ENCODE results near the gene GABRG3.

Gene GABRG3

GRCh38 chr15:27057904-27058645, 87.1 kb downstream of the GABRG3 start:
- H3K36me3 ChIP-seq (replicated peaks): no peaks in the 10 kb centered on the region
- TF ChIP-seq CTCF (IDR thresholded peaks at IDR 0.05; ENCODE audit: low read depth, low read length, missing control alignments): no peak
- no peak for DNase-seq

GRCh38 chr15:27058939-27059338, 88.0 kb downstream of the GABRG3 start:
- in situ Hi-C loops (cut with HindIII; ENCODE audit: low pct_ligation_motif_present, low sequenced_read_pairs): no loop called here
- Histone ChIP-seq H3K27me3 (replicated peaks) (no peaks in the 10 kb centered on the region), H3K36me3 (replicated peaks) (no peaks in the 10 kb centered on the region), H3K4me3 (ENCODE audit: low read depth, low read length) (no peak overlapping the region), H3K27ac (no peak overlapping the region)
- DNase-seq: no peak
- no peak for TF ChIP-seq CTCF (IDR thresholded peaks at IDR 0.05; ENCODE audit: low read depth, low read length, missing control alignments)

More at GRCh38 chr15:27057904-27058645, 87.1 kb downstream of the GABRG3 start:
- Histone ChIP-seq H3K4me3 (ENCODE audit: low read depth, low read length) (no peak overlapping the region), H3K27me3 (replicated peaks) (no peaks in the 10 kb centered on the region), H3K27ac (no peak overlapping the region)
- in situ Hi-C loops (cut with HindIII; ENCODE audit: low pct_ligation_motif_present, low sequenced_read_pairs): no loop called here

- H3K27ac ChIP-seq: no peak overlapping the region
- peak; percentile 33 for DNase-seq
- in situ Hi-C loops (cut with HindIII; ENCODE audit: low pct_ligation_motif_present, low sequenced_read_pairs): no loop called here
- no peaks in the 10 kb centered on the region for H3K36me3 ChIP-seq (replicated peaks)
- H3K27me3 ChIP-seq (replicated peaks): no peaks in the 10 kb centered on the region
- H3K4me3 ChIP-seq (ENCODE audit: low read depth, low read length): no peak overlapping the region
- TF ChIP-seq CTCF (IDR thresholded peaks at IDR 0.05; ENCODE audit: low read depth, low read length, missing control alignments): peak; percentile 66
Observed at GRCh38 chr15:27059610-27060202, 88.7 kb downstream of the GABRG3 start.

GRCh38 chr15:27061739-27062138, 90.8 kb downstream of the GABRG3 start:
- in situ Hi-C loops (cut with HindIII; ENCODE audit: low pct_ligation_motif_present, low sequenced_read_pairs): no loop called here
- H3K27me3 ChIP-seq (replicated peaks): no peaks in the 10 kb centered on the region

GRCh38 chr15:27062951-27063350, 92.0 kb downstream of the GABRG3 start:
- DNase-seq: no peak
- H3K36me3 ChIP-seq (replicated peaks): no peaks in the 10 kb centered on the region
- TF ChIP-seq CTCF (IDR thresholded peaks at IDR 0.05; ENCODE audit: low read depth, low read length, missing control alignments): no peak
- H3K27me3 ChIP-seq (replicated peaks): no peaks in the 10 kb centered on the region
- in situ Hi-C loops (cut with HindIII; ENCODE audit: low pct_ligation_motif_present, low sequenced_read_pairs): no loop called here
- H3K4me3 ChIP-seq (ENCODE audit: low read depth, low read length): no peak overlapping the region
- no peak overlapping the region for H3K27ac ChIP-seq

More at GRCh38 chr15:27061739-27062138, 90.8 kb downstream of the GABRG3 start:
- no peak overlapping the region for H3K4me3 ChIP-seq (ENCODE audit: low read depth, low read length)
- no peak for DNase-seq
- TF ChIP-seq CTCF (IDR thresholded peaks at IDR 0.05; ENCODE audit: low read depth, low read length, missing control alignments): no peak
- H3K36me3 ChIP-seq (replicated peaks): no peaks in the 10 kb centered on the region
- no peak overlapping the region for H3K27ac ChIP-seq
